ENCODE results near the gene FBXL13. TPM values are rescaled to one million over a fixed set of nuclear protein-coding genes. Genes with fewer than 3 reads are reported as not detected.
"Not testable (repeated sequence)": the region's sequence is repeated elsewhere in the genome, so short reads cannot be mapped to it uniquely, and the experiment has no call there.

The FBXL13 gene
- total and polyA plus RNA-seq, 4 experiments from 2014 or later: 0.10 to 2.2 (median 0.49) TPM; not detected in 1

- Histone ChIP-seq H3K27ac (ENCODE audit: low read depth, low read length) (no peak overlapping the region), H3K4me3 (ENCODE audit: low read length in 2 of 2) (no peak overlapping the region), H3K36me3 (ENCODE audit: insufficient read depth, low read length) (no peaks in the 10 kb centered on the region), H3K4me1 (ENCODE audit: insufficient read depth, low read length) (no peaks in the 10 kb centered on the region), H3K9me3 (ENCODE audit: control insufficient read depth in 1 of 2, low read length in 2 of 2) (no peaks in the 10 kb centered on the region), H3K27me3 (ENCODE audit: insufficient read depth, low read length) (no peaks in the 10 kb centered on the region)
- H3K4me3 Mint-ChIP-seq: no peak overlapping the region
- intact Hi-C loops (cut with micrococcal nuclease): no loop called here
- H3K4me1 Mint-ChIP-seq: no peaks in the 10 kb centered on the region
- peaks cover 4 to 22% of the 10 kb centered on the region in 2 donors for H3K36me3 Mint-ChIP-seq
- POLR2A ChIA-PET (ENCODE audit: partially characterized antibody): no interaction called here
- no peak overlapping the region for H3K27ac Mint-ChIP-seq
- CTCF ChIA-PET (ENCODE audit: partially characterized antibody): interaction anchor here (1.2 kb wide), 1 partner anchor 11 kb away, joined by 3 read pairs; no protein-coding TSS in a partner anchor
- H3K27me3 Mint-ChIP-seq: no peaks in the 10 kb centered on the region
- no peaks in the 10 kb centered on the region for H3K9me3 Mint-ChIP-seq
- DNase-seq: no peak
Measured at GRCh38 chr7:102810916-102811315, 263.7 kb downstream of the FBXL13 start.

- H3K27ac ChIP-seq (ENCODE audit: low read depth, low read length): no peak overlapping the region
- no peak overlapping the region for H3K4me3 Mint-ChIP-seq
- H3K4me1 Mint-ChIP-seq: no peaks in the 10 kb centered on the region
- ChIA-PET POLR2A (ENCODE audit: partially characterized antibody) (no interaction called here), CTCF (ENCODE audit: partially characterized antibody) (no interaction called here)
- intact Hi-C loops (cut with micrococcal nuclease): no loop called here
- DNase-seq: no peak
- no peaks in the 10 kb centered on the region for H3K36me3 ChIP-seq (ENCODE audit: insufficient read depth, low read length)
- H3K27me3 ChIP-seq (ENCODE audit: insufficient read depth, low read length): no peaks in the 10 kb centered on the region
- H3K27me3 Mint-ChIP-seq: no peaks in the 10 kb centered on the region
- no peaks in the 10 kb centered on the region for H3K4me1 ChIP-seq (ENCODE audit: insufficient read depth, low read length)
- no peak overlapping the region for H3K27ac Mint-ChIP-seq
- H3K9me3 Mint-ChIP-seq: peaks cover 0 to 18% (median 5%) of the 10 kb centered on the region in 8 donors
- H3K9me3 ChIP-seq (ENCODE audit: control insufficient read depth in 1 of 2, low read length in 2 of 2): no peaks in the 10 kb centered on the region
- H3K36me3 Mint-ChIP-seq: peaks cover 5 to 16% of the 10 kb centered on the region in 2 donors
- no peak overlapping the region for H3K4me3 ChIP-seq (ENCODE audit: low read length in 2 of 2)
Measured at GRCh38 chr7:102806613-102807012, 268.0 kb downstream of the FBXL13 start.

- H3K27me3 Mint-ChIP-seq; H3K9me3 ChIP-seq (ENCODE audit: control insufficient read depth in 1 of 2, low read length in 2 of 2); H3K27ac Mint-ChIP-seq; H3K4me1 ChIP-seq (ENCODE audit: insufficient read depth, low read length); H3K27me3 ChIP-seq (ENCODE audit: insufficient read depth, low read length); CTCF ChIA-PET (ENCODE audit: partially characterized antibody); DNase-seq; POLR2A ChIA-PET (ENCODE audit: partially characterized antibody); H3K4me1 Mint-ChIP-seq; intact Hi-C loops (cut with micrococcal nuclease); H3K4me3 ChIP-seq (ENCODE audit: low read length in 2 of 2); H3K36me3 ChIP-seq (ENCODE audit: insufficient read depth, low read length); H3K27ac ChIP-seq (ENCODE audit: low read depth, low read length); H3K4me3 Mint-ChIP-seq: not testable (repeated sequence)
- peaks cover 0 to 15% (median 4%) of the 10 kb centered on the region in 8 donors for H3K9me3 Mint-ChIP-seq
- H3K36me3 Mint-ChIP-seq: peaks cover 12 to 26% of the 10 kb centered on the region in 2 donors
Measured at GRCh38 chr7:102795987-102796595, 278.5 kb downstream of the FBXL13 start.

GRCh38 chr7:102794567-102794966 is 280.0 kb downstream of the FBXL13 start:
- CTCF ChIA-PET (ENCODE audit: partially characterized antibody); POLR2A ChIA-PET (ENCODE audit: partially characterized antibody); H3K4me1 Mint-ChIP-seq; H3K9me3 ChIP-seq (ENCODE audit: control insufficient read depth in 1 of 2, low read length in 2 of 2); intact Hi-C loops (cut with micrococcal nuclease); H3K27ac ChIP-seq (ENCODE audit: low read depth, low read length); H3K27me3 Mint-ChIP-seq; H3K27ac Mint-ChIP-seq; H3K4me3 ChIP-seq (ENCODE audit: low read length in 2 of 2); DNase-seq; H3K4me3 Mint-ChIP-seq; H3K4me1 ChIP-seq (ENCODE audit: insufficient read depth, low read length); H3K36me3 ChIP-seq (ENCODE audit: insufficient read depth, low read length); H3K27me3 ChIP-seq (ENCODE audit: insufficient read depth, low read length): not testable (repeated sequence)
- peaks cover 12 to 25% of the 10 kb centered on the region in 2 donors for H3K36me3 Mint-ChIP-seq
- H3K9me3 Mint-ChIP-seq: peaks cover 0 to 14% (median 3%) of the 10 kb centered on the region in 8 donors

GRCh38 chr7:102791831-102792230 is 282.8 kb downstream of the FBXL13 start:
- CTCF ChIA-PET (ENCODE audit: partially characterized antibody); H3K27me3 Mint-ChIP-seq; intact Hi-C loops (cut with micrococcal nuclease): not testable (repeated sequence)

GRCh38 chr7:102791367-102791766 is 283.2 kb downstream of the FBXL13 start:
- H3K9me3 ChIP-seq (ENCODE audit: control insufficient read depth in 1 of 2, low read length in 2 of 2); H3K36me3 ChIP-seq (ENCODE audit: insufficient read depth, low read length); DNase-seq; intact Hi-C loops (cut with micrococcal nuclease); H3K4me3 ChIP-seq (ENCODE audit: low read length in 2 of 2); H3K9me3 Mint-ChIP-seq; H3K27me3 Mint-ChIP-seq; H3K27ac Mint-ChIP-seq; H3K27ac ChIP-seq (ENCODE audit: low read depth, low read length); H3K4me3 Mint-ChIP-seq; H3K4me1 ChIP-seq (ENCODE audit: insufficient read depth, low read length); H3K27me3 ChIP-seq (ENCODE audit: insufficient read depth, low read length); H3K4me1 Mint-ChIP-seq; POLR2A ChIA-PET (ENCODE audit: partially characterized antibody); CTCF ChIA-PET (ENCODE audit: partially characterized antibody): not testable (repeated sequence)
- peaks cover 7 to 18% of the 10 kb centered on the region in 2 donors for H3K36me3 Mint-ChIP-seq

More at GRCh38 chr7:102791831-102792230, 282.8 kb downstream of the FBXL13 start:
- H3K4me1 Mint-ChIP-seq; H3K36me3 ChIP-seq (ENCODE audit: insufficient read depth, low read length); H3K4me1 ChIP-seq (ENCODE audit: insufficient read depth, low read length); H3K27me3 ChIP-seq (ENCODE audit: insufficient read depth, low read length); POLR2A ChIA-PET (ENCODE audit: partially characterized antibody); DNase-seq; H3K9me3 ChIP-seq (ENCODE audit: control insufficient read depth in 1 of 2, low read length in 2 of 2); H3K4me3 Mint-ChIP-seq; H3K4me3 ChIP-seq (ENCODE audit: low read length in 2 of 2); H3K27ac ChIP-seq (ENCODE audit: low read depth, low read length); H3K27ac Mint-ChIP-seq: not testable (repeated sequence)
- H3K9me3 Mint-ChIP-seq: peaks cover 0 to 14% (median 3%) of the 10 kb centered on the region in 8 donors
- peaks cover 9 to 22% of the 10 kb centered on the region in 2 donors for H3K36me3 Mint-ChIP-seq

GRCh38 chr7:102790364-102791100 is 284.1 kb downstream of the FBXL13 start:
- H3K27ac Mint-ChIP-seq; H3K4me3 Mint-ChIP-seq; CTCF ChIA-PET (ENCODE audit: partially characterized antibody); H3K9me3 ChIP-seq (ENCODE audit: control insufficient read depth in 1 of 2, low read length in 2 of 2); H3K27me3 ChIP-seq (ENCODE audit: insufficient read depth, low read length); intact Hi-C loops (cut with micrococcal nuclease); POLR2A ChIA-PET (ENCODE audit: partially characterized antibody); H3K4me1 ChIP-seq (ENCODE audit: insufficient read depth, low read length); H3K27ac ChIP-seq (ENCODE audit: low read depth, low read length); H3K4me3 ChIP-seq (ENCODE audit: low read length in 2 of 2); H3K4me1 Mint-ChIP-seq; H3K9me3 Mint-ChIP-seq; DNase-seq; H3K27me3 Mint-ChIP-seq; H3K36me3 ChIP-seq (ENCODE audit: insufficient read depth, low read length): not testable (repeated sequence)
- H3K36me3 Mint-ChIP-seq: peaks cover 7 to 13% of the 10 kb centered on the region in 2 donors
